ENCODE measurements around the gene PARD3.

- TF ChIP-seq EP300 (IDR thresholded peaks at IDR 0.05) (no peak), CTCF (IDR thresholded peaks at IDR 0.05) (no peak), POLR2A (IDR thresholded peaks at IDR 0.05; ENCODE audit: low read depth) (no peak)
These were observed 103.6 kb downstream of the PARD3 start for GRCh38 chr10:34711500-34711899.
